Fibroblast of upper back skin (primary cell): ENCODE data around the gene SREBF2.
A peak's percentile ranks its signal among the peaks of the same experiment; 100 is the strongest.
"Not testable (repeated sequence)": the region's sequence is repeated elsewhere in the genome, so short reads cannot be mapped to it uniquely, and the experiment has no call there.

Experiments used
- DNase-seq: peaks from one replicate; pipeline ENCODE4 v3.0.0-alpha.2; 2013

Gene SREBF2

GRCh38 chr22:41842996-41843970, 10.4 kb downstream of the SREBF2 start:
- no peak for DNase-seq

- no peak for DNase-seq
Measured at GRCh38 chr22:41844036-41844435, 11.1 kb downstream of the SREBF2 start.

GRCh38 chr22:41844513-41844912, 11.6 kb downstream of the SREBF2 start:
- DNase-seq, result no peak

- no peak for DNase-seq
Measured at GRCh38 chr22:41845380-41846267, 12.7 kb downstream of the SREBF2 start.

- DNase-seq, result no peak
Measured at GRCh38 chr22:41846268-41846987, 13.5 kb downstream of the SREBF2 start.

GRCh38 chr22:41847300-41847699, 14.4 kb downstream of the SREBF2 start:
- no peak for DNase-seq

- DNase-seq, result no peak
Measured at GRCh38 chr22:41848468-41848867, 15.6 kb downstream of the SREBF2 start.

- no peak for DNase-seq
Measured at GRCh38 chr22:41856469-41856868, 23.6 kb downstream of the SREBF2 start.

- peak; percentile 56 for DNase-seq
Measured at GRCh38 chr22:41857155-41857859, 24.4 kb downstream of the SREBF2 start.

GRCh38 chr22:41857860-41858199, 24.9 kb downstream of the SREBF2 start:
- DNase-seq, result no peak

- no peak for DNase-seq
Measured at GRCh38 chr22:41862160-41862529, 29.2 kb downstream of the SREBF2 start.

- DNase-seq, result no peak
Measured at GRCh38 chr22:41862530-41863266, 29.8 kb downstream of the SREBF2 start.

- DNase-seq, result no peak
Measured at GRCh38 chr22:41863472-41863871, 30.6 kb downstream of the SREBF2 start.

- DNase-seq, result no peak
Measured at GRCh38 chr22:41868556-41868955, 35.7 kb downstream of the SREBF2 start.

- not testable (repeated sequence) for DNase-seq
Measured at GRCh38 chr22:41870081-41870480, 37.2 kb downstream of the SREBF2 start.

- DNase-seq, result no peak
Measured at GRCh38 chr22:41870786-41871185, 37.9 kb downstream of the SREBF2 start.

GRCh38 chr22:41873391-41873790, 40.5 kb downstream of the SREBF2 start:
- DNase-seq, result no peak

- no peak for DNase-seq
Measured at GRCh38 chr22:41874090-41874489, 41.2 kb downstream of the SREBF2 start.

- DNase-seq, result peak; percentile 14
Measured at GRCh38 chr22:41875531-41876270, 42.8 kb downstream of the SREBF2 start.

- peak; percentile 24 for DNase-seq
Measured at GRCh38 chr22:41876275-41876674, 43.4 kb downstream of the SREBF2 start.

- no peak for DNase-seq
Measured at GRCh38 chr22:41876675-41877074, 43.8 kb downstream of the SREBF2 start.
